Testis (tissue), 3 donors: Measurements from ENCODE around the gene FYN. TPM values are rescaled to one million over a fixed set of nuclear protein-coding genes. Genes with fewer than 3 reads are reported as not detected.
A peak's percentile ranks its signal among the peaks of the same experiment; 100 is the strongest.
"Not testable (repeated sequence)": the region's sequence is repeated elsewhere in the genome, so short reads cannot be mapped to it uniquely, and the experiment has no call there.

ENCODE experiments used
- DNase-seq: peaks from one replicate; pipeline ENCODE4 v3.0.0-alpha.2; 2019
- H3K27ac ChIP-seq, 2 donors: fragments of 200-600 bp; sonication (generic); one replicate each; pipeline ENCODE4 v1.5.1; 2019
- H3K27me3 ChIP-seq: fragments of 200-600 bp; sonication (generic); one replicate; pipeline ENCODE4 v1.5.1; 2019
- H3K36me3 ChIP-seq: fragments of 200-600 bp; sonication (generic); one replicate; pipeline ENCODE4 v1.5.1; 2017; ENCODE audit warnings: low read depth; ENCODE audit errors: missing control alignments
- H3K4me1 ChIP-seq: fragments of 200-600 bp; sonication (generic); one replicate; pipeline ENCODE4 v1.5.1; 2019
- H3K4me3 ChIP-seq, 2 donors: fragments of 200-600 bp; sonication (generic); one replicate each; pipeline ENCODE4 v1.5.1; 2017 to 2019
- H3K9me3 ChIP-seq: fragments of 200-600 bp; sonication (generic); one replicate; pipeline ENCODE4 v1.5.1; 2017
- CTCF ChIP-seq, 3 experiments: fragments of 450-650 bp in 2 of 3; fragments of 200-600 bp in 1 of 3; sonication (generic) in 1 of 3; IDR thresholded peaks; one replicate each; pipeline ENCODE4 v1.5.1; 2016 to 2019; ENCODE audit warnings: antibody characterized with exemption in 3 of 3, mild to moderate bottlenecking in 2 of 3, moderate library complexity in 1 of 3
- POLR2A ChIP-seq: fragments of 450-650 bp; IDR thresholded peaks from one replicate; pipeline ENCODE4 v1.6.1; 2017; ENCODE audit warnings: antibody characterized with exemption, mild to moderate bottlenecking, moderate library complexity
- WGBS, 2 donors: methylation state at CpG; one replicate each; pipeline ENCODE4 v1.1.5; 2018; 5-methylcytosine and 5-hydroxymethylcytosine counted together
- intact Hi-C: fragments of 100-400 bp; cut with DNase I; formaldehyde crosslinking; loops from one replicate; pipeline ENCODE4 v1.15.1; 2023; ENCODE audit warnings: low total_unique reads
- polyA plus RNA-seq: library from polyadenylated mRNA; stranded (reverse); fragments of 350-450 nt; fragmentation: Illumina TruSeq; extraction: RNeasy Lipid Tissue Mini Kit (QIAGEN cat#74804); gene quantifications from one replicate; pipeline ENCODE4 v1.2.3, GENCODE V29; 2014; ENCODE audit warnings: low read depth, low replicate concordance; ENCODE audit not compliant: insufficient read depth
- total RNA-seq, 2 donors: library from RNA; depleted of rRNA; stranded (reverse); fragments of >200 nt; gene quantifications; one replicate each; pipeline ENCODE4 v1.2.3, GENCODE V29; 2016

FYN gene
- total and polyA plus RNA-seq, 3 donors from 2014 or later = 74.0 to 145 (median 104) TPM

- H3K4me1 ChIP-seq = peaks cover 4% of the 10 kb centered on the region
These were observed 187.7 kb downstream of the FYN start for GRCh38 chr6:111685526-111685925.

GRCh38 chr6:111685058-111685457, 188.2 kb downstream of the FYN start:
- no peak for DNase-seq

More at GRCh38 chr6:111685526-111685925, 187.7 kb downstream of the FYN start:
- H3K27me3 ChIP-seq = no peaks in the 10 kb centered on the region
- intact Hi-C loops = no loop called here
- no peak overlapping the region for H3K4me3 ChIP-seq
- no peaks in the 10 kb centered on the region for H3K36me3 ChIP-seq
- H3K27ac ChIP-seq = no peak overlapping the region
- no peak for DNase-seq
- TF ChIP-seq CTCF (IDR thresholded peaks at IDR 0.05) = no peak
- TF ChIP-seq POLR2A = no peak
- 67 to 72% methylated on average over 2 of the region's 2 CpGs for WGBS, 2 donors
- H3K9me3 ChIP-seq = no peaks in the 10 kb centered on the region

GRCh38 chr6:111683749-111684267, 189.4 kb downstream of the FYN start:
- intact Hi-C loops = no loop called here
- 58 to 59% methylated on average over 5 of the region's 5 CpGs for WGBS, 2 donors
- H3K9me3 ChIP-seq = no peaks in the 10 kb centered on the region
- H3K27ac ChIP-seq = peak overlapping the region; percentile 14 to 71
- peaks cover 4% of the 10 kb centered on the region for H3K4me1 ChIP-seq
- H3K4me3 ChIP-seq = no peak overlapping the region
- no peaks in the 10 kb centered on the region for H3K27me3 ChIP-seq
- DNase-seq = peak; percentile 37
- H3K36me3 ChIP-seq = no peaks in the 10 kb centered on the region
- TF ChIP-seq POLR2A = no peak
- TF ChIP-seq CTCF (IDR thresholded peaks at IDR 0.05) = no peak

More at GRCh38 chr6:111685058-111685457, 188.2 kb downstream of the FYN start:
- Histone ChIP-seq H3K27me3 (no peaks in the 10 kb centered on the region), H3K36me3 (no peaks in the 10 kb centered on the region), H3K27ac (peak overlapping the region in 1 of 2 donors; percentile 71), H3K9me3 (no peaks in the 10 kb centered on the region), H3K4me3 (no peak overlapping the region), H3K4me1 (peaks cover 4% of the 10 kb centered on the region)
- WGBS, 2 donors = 86 to 92% methylated on average over 7 of the region's 7 CpGs
- no peak for TF ChIP-seq CTCF (IDR thresholded peaks at IDR 0.05)
- TF ChIP-seq POLR2A = no peak
- intact Hi-C loops = no loop called here

- no peak for DNase-seq
- WGBS, 2 donors = 58 to 70% methylated on average over 5 of the region's 5 CpGs
- TF ChIP-seq CTCF (IDR thresholded peaks at IDR 0.05) (no peak), POLR2A (no peak)
- peak overlapping the region in 1 of 2 donors; percentile 56 for H3K27ac ChIP-seq
- no peaks in the 10 kb centered on the region for H3K9me3 ChIP-seq
- no peaks in the 10 kb centered on the region for H3K27me3 ChIP-seq
- intact Hi-C loops = no loop called here
- no peak overlapping the region for H3K4me3 ChIP-seq
- H3K4me1 ChIP-seq = peaks cover 4% of the 10 kb centered on the region
- H3K36me3 ChIP-seq = no peaks in the 10 kb centered on the region
These were observed 190.1 kb downstream of the FYN start for GRCh38 chr6:111683157-111683556.

GRCh38 chr6:111681860-111682259, 191.4 kb downstream of the FYN start:
- Histone ChIP-seq H3K4me3 (no peak overlapping the region), H3K4me1 (peaks cover 4% of the 10 kb centered on the region), H3K9me3 (no peaks in the 10 kb centered on the region), H3K27ac (no peak overlapping the region), H3K36me3 (no peaks in the 10 kb centered on the region), H3K27me3 (no peaks in the 10 kb centered on the region)
- DNase-seq = no peak
- intact Hi-C loops = no loop called here
- no peak for TF ChIP-seq POLR2A
- TF ChIP-seq CTCF (IDR thresholded peaks at IDR 0.05) = no peak
- 94 to 99% methylated on average over 3 of the region's 3 CpGs for WGBS, 2 donors

- H3K4me1 ChIP-seq, H3K27ac ChIP-seq, H3K27me3 ChIP-seq, DNase-seq, intact Hi-C loops, H3K36me3 ChIP-seq, H3K9me3 ChIP-seq, H3K4me3 ChIP-seq: not testable (repeated sequence)
- WGBS, 2 donors = 92 to 97% methylated on average over 6 of the region's 6 CpGs
These were observed 192.2 kb downstream of the FYN start for GRCh38 chr6:111680811-111681609.
